Hepatocyte (in vitro differentiated cells): Measurements from ENCODE around the gene KLK8. TPM values are rescaled to one million over a fixed set of nuclear protein-coding genes. Genes with fewer than 3 reads are reported as not detected.

Experiments used
- DNase-seq: peaks from one replicate; pipeline ENCODE4 v3.0.0-alpha.2; 2016; ENCODE audit warnings: low spot score
- H2AFZ ChIP-seq: fragments of 200-600 bp; sonication (generic); 2 replicates; pipeline ENCODE4 v1.6.0; 2016; ENCODE audit warnings: antibody characterized with exemption, mild to moderate bottlenecking
- H3K27ac ChIP-seq: fragments of 200-600 bp; sonication (generic); 2 replicates; pipeline ENCODE4 v1.5.1; 2016; ENCODE audit warnings: mild to moderate bottlenecking
- H3K27me3 ChIP-seq: fragments of 200-600 bp; sonication (generic); 2 replicates; pipeline ENCODE4 v1.6.1; 2016
- H3K36me3 ChIP-seq: fragments of 200-600 bp; sonication (generic); replicated peaks from 2 replicates; pipeline ENCODE4 v1.5.1; 2016; ENCODE audit warnings: low read depth; ENCODE audit not compliant: insufficient read depth
- H3K4me1 ChIP-seq: fragments of 200-600 bp; sonication (generic); 2 replicates; pipeline ENCODE4 v1.5.1; 2016; ENCODE audit warnings: mild to moderate bottlenecking, moderate library complexity; ENCODE audit not compliant: insufficient read depth
- H3K4me2 ChIP-seq: fragments of 200-600 bp; sonication (generic); 2 replicates; pipeline ENCODE4 v1.6.0; 2016
- H3K4me3 ChIP-seq: fragments of 200-600 bp; sonication (generic); 2 replicates; pipeline ENCODE4 v1.5.1; 2016; ENCODE audit warnings: mild to moderate bottlenecking
- H3K79me2 ChIP-seq: fragments of 200-600 bp; sonication (generic); 2 replicates; pipeline ENCODE4 v1.6.0; 2017; ENCODE audit warnings: mild to moderate bottlenecking
- H3K9me2 ChIP-seq: fragments of 200-600 bp; sonication (generic); replicated peaks from 2 replicates; pipeline ENCODE4 v1.6.0; 2017; ENCODE audit warnings: mild to moderate bottlenecking; ENCODE audit not compliant: insufficient read depth
- H3K9me3 ChIP-seq: fragments of 200-600 bp; sonication (generic); 2 replicates; pipeline ENCODE4 v1.5.1; 2016; ENCODE audit warnings: low read depth, mild to moderate bottlenecking
- H4K20me1 ChIP-seq: fragments of 200-600 bp; sonication (generic); 2 replicates; pipeline ENCODE4 v1.6.0; 2016; ENCODE audit warnings: mild to moderate bottlenecking; ENCODE audit not compliant: insufficient read depth, poor library complexity, severe bottlenecking
- CTCF ChIP-seq: fragments of 200-600 bp; sonication (generic); IDR thresholded peaks from 2 replicates; pipeline ENCODE4 v1.5.1; 2016; ENCODE audit warnings: antibody characterized with exemption, mild to moderate bottlenecking; ENCODE audit not compliant: poor library complexity
- EZH2 ChIP-seq: fragments of 200-600 bp; sonication (generic); IDR thresholded peaks from 2 replicates; pipeline ENCODE4 v1.6.1; 2016; ENCODE audit warnings: antibody characterized with exemption, mild to moderate bottlenecking, borderline replicate concordance
- EZH2phosphoT487 ChIP-seq: fragments of 200-600 bp; sonication (generic); IDR thresholded peaks from one replicate; pipeline ENCODE4 v1.6.1; 2018; ENCODE audit warnings: antibody characterized with exemption, mild to moderate bottlenecking, low read depth, moderate library complexity; ENCODE audit not compliant: unreplicated experiment, severe bottlenecking
- WGBS: methylation state at CpG from one replicate; pipeline ENCODE4 v1.1.6; 2016; ENCODE audit warnings: low lambda C conversion rate; ENCODE audit errors: missing lambda C conversion rate; 5-methylcytosine and 5-hydroxymethylcytosine counted together
- polyA plus RNA-seq: library from polyadenylated mRNA; unstranded; fragments of >200 nt; fragmentation: Nextera tagmentation; extraction: Ambion mirVana; gene quantifications from 2 replicates; pipeline ENCODE4 v1.2.1, GENCODE V29; 2016
- total RNA-seq: library from RNA; depleted of rRNA; stranded (reverse); fragments of >200 nt; gene quantifications from 2 replicates; pipeline ENCODE4 v1.2.3, GENCODE V29; 2014

KLK8 gene
- total and polyA plus RNA-seq, 2 experiments from 2014 or later = 0.87 to 5.4 TPM

DNA sequence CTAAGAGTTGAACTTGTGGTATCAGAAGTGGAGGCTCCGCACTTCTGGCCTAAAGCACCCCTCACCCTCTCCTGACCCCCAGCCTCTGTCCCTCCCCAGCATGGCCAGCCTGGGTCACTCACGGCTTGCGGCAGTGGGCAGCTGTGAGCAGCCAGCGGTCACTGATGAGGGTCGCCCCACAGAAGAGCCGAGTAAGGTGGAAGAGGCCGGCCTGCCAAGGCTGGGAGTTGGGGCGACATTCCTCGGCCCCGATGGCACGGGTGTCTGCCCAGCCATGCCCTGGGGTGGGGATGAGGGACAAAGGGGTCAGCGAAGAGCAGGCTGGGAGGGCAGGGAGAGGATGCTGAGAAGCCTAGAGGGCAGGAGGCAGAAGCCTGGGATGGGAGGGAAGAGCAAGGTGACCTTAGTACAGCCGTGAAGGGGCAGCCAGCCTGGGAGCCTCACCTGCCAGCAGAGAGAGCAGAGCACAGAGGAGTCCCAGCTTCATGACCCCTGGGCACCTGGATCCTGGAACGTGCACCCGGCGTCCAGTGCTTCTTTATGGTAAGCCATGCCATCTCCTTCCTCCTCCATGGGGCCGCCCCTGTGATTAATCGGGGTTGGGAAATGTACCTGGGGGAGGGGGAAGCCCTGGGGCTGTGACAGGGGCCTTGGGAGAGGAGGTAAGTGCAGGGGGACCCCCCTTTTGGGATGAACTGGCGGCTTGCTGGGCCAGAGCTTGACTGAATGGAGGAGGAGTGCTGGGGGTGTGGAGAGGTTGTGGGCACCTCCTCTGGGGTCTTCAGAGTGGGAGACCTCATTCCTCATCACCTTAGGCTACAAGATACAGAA lies 7.9 kb upstream of the KLK8 start:
- no peaks in the 10 kb centered on the region for H3K36me3 ChIP-seq
- no peak overlapping the region for H2AFZ ChIP-seq
- no peak overlapping the region for H3K27ac ChIP-seq
- H3K9me3 ChIP-seq = no peaks in the 10 kb centered on the region
- H3K9me2 ChIP-seq = no peaks in the 10 kb centered on the region
- H3K4me2 ChIP-seq = no peak overlapping the region
- no peaks in the 10 kb centered on the region for H3K79me2 ChIP-seq
- no peaks in the 10 kb centered on the region for H3K4me1 ChIP-seq
- H4K20me1 ChIP-seq = no peaks in the 10 kb centered on the region
- DNase-seq = no peak
- 85% methylated on average over 16 of the region's 19 CpGs for WGBS
- no peak overlapping the region for H3K4me3 ChIP-seq
- peaks cover 26% of the 10 kb centered on the region for H3K27me3 ChIP-seq
- TF ChIP-seq EZH2phosphoT487 = no peak
- TF ChIP-seq EZH2 = no peak
- no peak for TF ChIP-seq CTCF

- no peak for TF ChIP-seq EZH2
- Histone ChIP-seq H2AFZ (no peak overlapping the region), H3K4me1 (no peaks in the 10 kb centered on the region), H3K9me3 (no peaks in the 10 kb centered on the region), H3K9me2 (no peaks in the 10 kb centered on the region), H3K27me3 (peaks cover 18% of the 10 kb centered on the region), H3K4me2 (no peak overlapping the region), H3K36me3 (no peaks in the 10 kb centered on the region), H3K27ac (no peak overlapping the region), H3K79me2 (no peaks in the 10 kb centered on the region), H4K20me1 (no peaks in the 10 kb centered on the region), H3K4me3 (no peak overlapping the region)
- WGBS = 92% methylated on average over 3 of the region's 3 CpGs
- DNase-seq = no peak
Observed at GRCh38 chr19:51007488-51007887, 6.1 kb upstream of the KLK8 start.

- no peak overlapping the region for H3K4me2 ChIP-seq
- no peak overlapping the region for H3K27ac ChIP-seq
- no peaks in the 10 kb centered on the region for H4K20me1 ChIP-seq
- no peak for DNase-seq
- WGBS = 51% methylated on average over 8 of the region's 8 CpGs
- no peaks in the 10 kb centered on the region for H3K79me2 ChIP-seq
- H3K36me3 ChIP-seq = no peaks in the 10 kb centered on the region
- H3K9me3 ChIP-seq = no peaks in the 10 kb centered on the region
- H3K4me1 ChIP-seq = no peaks in the 10 kb centered on the region
- peaks cover 15% of the 10 kb centered on the region for H3K27me3 ChIP-seq
- no peak overlapping the region for H2AFZ ChIP-seq
- TF ChIP-seq CTCF (no peak), EZH2phosphoT487 (no peak), EZH2 (no peak)
- H3K4me3 ChIP-seq = no peak overlapping the region
- H3K9me2 ChIP-seq = no peaks in the 10 kb centered on the region
Observed at GRCh38 chr19:51006406-51006805, 5.0 kb upstream of the KLK8 start.

- H3K36me3 ChIP-seq = no peaks in the 10 kb centered on the region
- H3K79me2 ChIP-seq = no peaks in the 10 kb centered on the region
- no peaks in the 10 kb centered on the region for H3K9me2 ChIP-seq
- H3K9me3 ChIP-seq = no peaks in the 10 kb centered on the region
- DNase-seq = no peak
- no peak overlapping the region for H2AFZ ChIP-seq
- H4K20me1 ChIP-seq = no peaks in the 10 kb centered on the region
- H3K4me2 ChIP-seq = no peak overlapping the region
- no peak overlapping the region for H3K4me3 ChIP-seq
- peaks cover 16% of the 10 kb centered on the region for H3K27me3 ChIP-seq
- no peak overlapping the region for H3K27ac ChIP-seq
- no peaks in the 10 kb centered on the region for H3K4me1 ChIP-seq
- TF ChIP-seq EZH2 = no peak
- no peak for TF ChIP-seq CTCF
- no peak for TF ChIP-seq EZH2phosphoT487
- WGBS = 97% methylated on average over 1 of the region's 1 CpG
Observed at GRCh38 chr19:51005248-51005647, 3.8 kb upstream of the KLK8 start.
